Lower lobe of right lung (tissue), 2 donors: ENCODE results near the gene TIAM1. TPM values are rescaled to one million over a fixed set of nuclear protein-coding genes. Genes with fewer than 3 reads are reported as not detected.

Source experiments
- ATAC-seq, 2 donors: fragments of 200-7000 bp; cut with Tn5 transposase; one replicate each; pipeline ENCODE4 v1.9.1; 2020 to 2022; ENCODE audit warnings: mild to moderate bottlenecking in 2 of 2, moderate library complexity in 2 of 2
- DNase-seq: peaks from one replicate; pipeline ENCODE4 v3.0.0-alpha.2; 2020
- H3K27ac ChIP-seq: fragments of 200-600 bp; one replicate; pipeline ENCODE4 v1.8.0; 2022
- H3K27me3 ChIP-seq: fragments of 200-600 bp; one replicate; pipeline ENCODE4 v1.8.0; 2022; ENCODE audit warnings: low read depth
- H3K36me3 ChIP-seq: fragments of 200-600 bp; one replicate; pipeline ENCODE4 v1.8.0; 2022; ENCODE audit warnings: mild to moderate bottlenecking
- H3K4me1 ChIP-seq: fragments of 200-600 bp; one replicate; pipeline ENCODE4 v1.8.0; 2022
- H3K4me3 ChIP-seq: fragments of 200-600 bp; one replicate; pipeline ENCODE4 v1.8.0; 2022; ENCODE audit warnings: mild to moderate bottlenecking
- H3K9me3 ChIP-seq: fragments of 200-600 bp; one replicate; pipeline ENCODE4 v1.8.0; 2022
- intact Hi-C: fragments of 100-400 bp; cut with DNase I; formaldehyde crosslinking; loops from one replicate; pipeline ENCODE4 v1.11.0; 2022
- total RNA-seq: library from RNA; stranded (reverse); fragmentation: NEBNext Ultra II Directional; extraction: Animal tissue kit (Norgen Biotek cat#: 25700); gene quantifications from one replicate; pipeline ENCODE4 v1.2.1, GENCODE V29; 2021
- TF ChIP-seq, protein P1 (sequence below): fragments of 200-600 bp; IDR thresholded peaks from one replicate; pipeline ENCODE4 v1.8.0; 2022; ENCODE audit warnings: antibody characterized with exemption, mild to moderate bottlenecking
- donor health status: DM: no; HTN: yes; CAD: no; lungs with severe emphysema.

The TIAM1 gene
- total RNA-seq, 1 donor from 2014 or later: 45.5 TPM

DNA sequence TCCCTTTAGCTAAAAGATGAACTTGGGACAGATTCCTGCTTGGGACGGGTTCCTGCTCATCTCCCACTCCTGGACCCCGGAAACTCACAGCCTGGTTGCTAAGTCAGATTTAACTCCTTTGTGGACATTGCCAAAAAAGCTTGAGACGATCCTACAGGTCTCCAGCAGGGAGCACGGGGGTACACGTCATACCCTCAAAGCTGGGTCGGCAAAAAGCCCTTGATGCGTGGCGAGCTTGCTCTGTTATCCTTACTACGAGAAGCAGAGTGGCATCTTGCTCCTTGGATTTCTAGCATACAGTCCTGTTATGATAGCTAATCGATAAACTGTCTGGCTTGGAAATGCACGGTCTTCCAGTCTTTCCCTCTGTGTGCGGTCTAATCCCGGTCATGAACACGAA, 244.9 kb downstream of the TIAM1 start:
- Histone ChIP-seq H3K27ac (no peak overlapping the region), H3K27me3 (no peaks in the 10 kb centered on the region), H3K4me3 (no peak overlapping the region), H3K4me1 (peaks cover 11% of the 10 kb centered on the region), H3K9me3 (no peaks in the 10 kb centered on the region), H3K36me3 (no peaks in the 10 kb centered on the region)
- intact Hi-C loops: no loop called here
- TF ChIP-seq, protein P1, sequence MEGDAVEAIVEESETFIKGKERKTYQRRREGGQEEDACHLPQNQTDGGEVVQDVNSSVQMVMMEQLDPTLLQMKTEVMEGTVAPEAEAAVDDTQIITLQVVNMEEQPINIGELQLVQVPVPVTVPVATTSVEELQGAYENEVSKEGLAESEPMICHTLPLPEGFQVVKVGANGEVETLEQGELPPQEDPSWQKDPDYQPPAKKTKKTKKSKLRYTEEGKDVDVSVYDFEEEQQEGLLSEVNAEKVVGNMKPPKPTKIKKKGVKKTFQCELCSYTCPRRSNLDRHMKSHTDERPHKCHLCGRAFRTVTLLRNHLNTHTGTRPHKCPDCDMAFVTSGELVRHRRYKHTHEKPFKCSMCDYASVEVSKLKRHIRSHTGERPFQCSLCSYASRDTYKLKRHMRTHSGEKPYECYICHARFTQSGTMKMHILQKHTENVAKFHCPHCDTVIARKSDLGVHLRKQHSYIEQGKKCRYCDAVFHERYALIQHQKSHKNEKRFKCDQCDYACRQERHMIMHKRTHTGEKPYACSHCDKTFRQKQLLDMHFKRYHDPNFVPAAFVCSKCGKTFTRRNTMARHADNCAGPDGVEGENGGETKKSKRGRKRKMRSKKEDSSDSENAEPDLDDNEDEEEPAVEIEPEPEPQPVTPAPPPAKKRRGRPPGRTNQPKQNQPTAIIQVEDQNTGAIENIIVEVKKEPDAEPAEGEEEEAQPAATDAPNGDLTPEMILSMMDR: no peak
- ATAC-seq (no peak), DNase-seq (no peak)

DNA sequence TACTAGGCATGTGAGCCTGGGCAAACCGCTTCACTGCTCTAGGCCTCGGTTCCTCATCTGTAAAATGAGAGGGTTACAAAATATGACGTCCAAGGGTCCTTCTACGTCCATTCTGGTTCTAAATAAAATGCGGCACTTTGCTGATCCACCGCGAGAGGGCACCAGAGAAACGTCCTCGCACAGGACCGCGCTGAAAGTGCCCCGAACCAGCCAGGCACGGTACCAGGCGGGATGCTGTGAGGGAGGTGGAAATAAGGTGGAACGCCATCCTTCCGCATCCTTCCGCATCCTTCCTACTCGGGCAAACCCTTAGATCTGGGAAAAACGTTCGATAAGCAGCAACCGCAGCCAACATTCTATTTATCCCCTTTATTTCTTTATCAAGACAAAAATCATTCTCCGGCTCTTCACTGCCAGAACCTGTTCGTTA, 245.5 kb downstream of the TIAM1 start:
- Histone ChIP-seq H3K27me3 (no peaks in the 10 kb centered on the region), H3K4me3 (no peak overlapping the region), H3K9me3 (no peaks in the 10 kb centered on the region), H3K4me1 (peaks cover 10% of the 10 kb centered on the region), H3K36me3 (no peaks in the 10 kb centered on the region), H3K27ac (no peak overlapping the region)
- ATAC-seq: peak; percentile 84 to 90
- peak; percentile 80 for DNase-seq
- TF ChIP-seq, protein P1: peak; percentile 82
- intact Hi-C loops: no loop called here

DNA sequence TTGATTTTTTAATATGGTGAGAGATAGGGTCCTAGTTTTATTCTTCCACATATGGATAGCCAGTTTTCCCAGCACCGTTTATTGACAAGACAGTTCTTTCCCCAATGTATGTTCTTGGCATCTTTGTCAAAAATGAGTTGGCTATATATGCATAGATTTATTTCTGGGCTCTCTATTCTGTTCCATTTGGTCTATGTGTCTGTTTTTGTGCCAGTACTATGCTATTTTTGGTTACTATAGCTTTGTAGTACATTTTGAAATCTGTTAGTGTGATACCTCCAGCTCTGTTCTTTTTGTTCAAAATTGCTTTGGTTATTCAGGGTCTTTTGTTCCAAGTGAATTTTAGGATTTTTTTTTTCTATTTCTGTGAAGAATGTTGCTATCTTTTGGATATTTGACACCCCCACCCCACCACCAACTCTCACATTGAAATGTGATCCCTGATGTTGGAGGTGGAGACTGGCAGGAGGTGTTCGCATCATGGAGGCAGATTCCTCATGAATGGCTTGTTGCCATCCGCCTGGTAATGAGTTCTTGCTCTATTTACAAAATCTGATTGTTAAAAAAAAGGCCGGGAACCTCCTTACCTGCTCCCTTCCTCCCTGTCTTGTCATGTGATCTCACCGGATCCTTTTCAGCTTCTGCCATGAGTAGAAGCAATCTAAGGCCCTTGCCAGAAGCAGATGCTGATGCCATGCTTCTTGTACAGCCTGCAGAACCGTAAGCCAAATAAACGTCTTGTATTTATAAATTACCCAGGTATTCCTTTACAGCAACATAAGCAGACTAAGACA, 251.0 kb downstream of the TIAM1 start:
- no peak for DNase-seq
- ATAC-seq: no peak
- Histone ChIP-seq H3K4me1 (peaks cover 5% of the 10 kb centered on the region), H3K27ac (no peak overlapping the region), H3K36me3 (no peaks in the 10 kb centered on the region), H3K9me3 (no peaks in the 10 kb centered on the region), H3K27me3 (no peaks in the 10 kb centered on the region), H3K4me3 (no peak overlapping the region)
- TF ChIP-seq, protein P1: no peak
- intact Hi-C loops: no loop called here

DNA sequence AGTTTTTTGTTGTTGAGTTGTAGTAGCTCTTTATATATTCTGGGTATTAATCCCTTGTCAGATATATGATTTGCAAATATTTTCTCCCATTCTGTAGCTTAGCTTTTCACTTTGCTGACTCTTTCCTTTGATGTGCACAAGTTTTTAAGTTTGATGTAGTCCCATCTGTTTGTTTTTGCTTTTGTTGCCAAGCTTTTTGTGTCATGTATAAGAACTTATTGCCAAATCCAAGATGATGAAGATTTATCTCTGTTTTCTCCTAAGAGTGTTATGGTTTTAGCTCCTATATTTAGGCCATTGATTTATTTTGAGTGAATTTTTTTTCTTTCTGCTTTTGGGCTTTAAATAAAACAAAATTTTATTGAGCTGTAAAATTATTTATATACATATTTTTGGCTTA, 253.7 kb downstream of the TIAM1 start:
- intact Hi-C loops: no loop called here
- no peak for DNase-seq
- Histone ChIP-seq H3K27me3 (no peaks in the 10 kb centered on the region), H3K27ac (no peak overlapping the region), H3K36me3 (no peaks in the 10 kb centered on the region), H3K4me1 (peaks cover 5% of the 10 kb centered on the region), H3K9me3 (no peaks in the 10 kb centered on the region), H3K4me3 (no peak overlapping the region)
- TF ChIP-seq, protein P1: no peak
- ATAC-seq: no peak

DNA sequence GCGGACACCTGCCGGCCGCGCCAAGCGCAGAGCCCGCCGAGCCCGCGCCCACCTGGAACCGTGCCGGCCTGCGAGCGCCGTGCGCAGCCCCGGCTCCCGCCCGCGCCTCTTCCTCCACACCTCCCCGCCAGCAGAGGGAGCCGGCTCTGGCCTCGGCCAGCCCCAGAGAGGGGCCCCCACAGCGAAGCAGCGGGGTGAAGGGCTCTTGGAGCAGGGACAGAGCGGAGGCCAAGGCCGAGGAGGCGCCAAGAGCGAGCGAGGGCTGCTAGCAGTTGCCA, 255.6 kb downstream of the TIAM1 start:
- Histone ChIP-seq H3K27ac (no peak overlapping the region), H3K27me3 (no peaks in the 10 kb centered on the region), H3K4me1 (peaks cover 5% of the 10 kb centered on the region), H3K4me3 (no peak overlapping the region), H3K9me3 (no peaks in the 10 kb centered on the region), H3K36me3 (no peaks in the 10 kb centered on the region)
- intact Hi-C loops: no loop called here
- DNase-seq (no peak), ATAC-seq (no peak)
- TF ChIP-seq, protein P1: no peak
